K562 (cell line): ENCODE results near the gene FBXO4. TPM values are rescaled to one million over a fixed set of nuclear protein-coding genes. Genes with fewer than 3 reads are reported as not detected.

Experiments used
- ARHGAP35 ChIP-seq: fragments of 450-650 bp; IDR thresholded peaks from 2 replicates; pipeline ENCODE4 v1.6.1; 2018; ENCODE audit not compliant: partially characterized antibody
- ASH1L ChIP-seq: fragments of 450-650 bp; IDR thresholded peaks from 2 replicates; pipeline ENCODE4 v1.6.1; 2018; ENCODE audit warnings: borderline replicate concordance, mild to moderate bottlenecking, low read depth; ENCODE audit not compliant: partially characterized antibody
- BRD4 ChIP-seq: fragments of 200-600 bp; sonication (generic); IDR thresholded peaks from 2 replicates; pipeline ENCODE4 v1.6.1; 2017; ENCODE audit warnings: inconsistent platforms
- ELF1 ChIP-seq: fragments of 200-800 bp; sonication (Bioruptor generic); IDR thresholded peaks from 2 replicates; pipeline ENCODE4 v1.6.1; 2016; ENCODE audit warnings: missing genetic modification characterization, missing compliant biosample characterization
- ESRRB ChIP-seq: fragments of 250-450 bp; sonication (Bioruptor Pico); IDR thresholded peaks from 2 replicates; pipeline ENCODE4 v1.5.0; 2020; ENCODE audit warnings: mild to moderate bottlenecking, moderate library complexity, borderline replicate concordance
- ILK ChIP-seq: fragments of 450-650 bp; IDR thresholded peaks from 2 replicates; pipeline ENCODE4 v1.6.1; 2016; ENCODE audit warnings: missing genetic modification characterization, low read depth, mild to moderate bottlenecking, missing compliant biosample characterization, moderate library complexity, borderline replicate concordance
- MEF2A ChIP-seq: IDR thresholded peaks from 2 replicates; pipeline ENCODE4 v1.6.1; 2011; ENCODE audit warnings: low read depth, mild to moderate bottlenecking, low read length, moderate library complexity; ENCODE audit not compliant: control insufficient read depth
- MXI1 ChIP-seq: IDR thresholded peaks from 2 replicates; pipeline ENCODE4 v1.6.1; 2011; ENCODE audit warnings: low read depth, mild to moderate bottlenecking, improper control_type of control experiment, low read length
- MYBL2 ChIP-seq, 2 experiments: fragments of 450-650 bp in 1 of 2; sonication (generic) in 1 of 2; formaldehyde crosslinking in 1 of 2; IDR thresholded peaks; 2 replicates each; pipeline versions ENCODE4 v1.6.1 to v1.8.1; 2017 to 2022; ENCODE audit warnings: borderline replicate concordance in 1 of 2, inconsistent platforms in 1 of 2, low read depth in 1 of 2, mild to moderate bottlenecking in 1 of 2, missing genetic modification reagents in 1 of 2, moderate library complexity in 1 of 2
- NCOA6 ChIP-seq: fragments of 450-650 bp; IDR thresholded peaks from 2 replicates; pipeline ENCODE4 v1.6.1; 2017; ENCODE audit warnings: mild to moderate bottlenecking
- NFIC ChIP-seq: fragments of 450-650 bp; IDR thresholded peaks from 2 replicates; pipeline ENCODE4 v1.6.1; 2017; ENCODE audit warnings: mild to moderate bottlenecking, inconsistent platforms
- PHF21A ChIP-seq: fragments of 450-650 bp; IDR thresholded peaks from 2 replicates; pipeline ENCODE4 v1.6.1; 2017; ENCODE audit warnings: low read depth, borderline replicate concordance
- PURB ChIP-seq: sonication (generic); formaldehyde crosslinking; IDR thresholded peaks from 2 replicates; pipeline ENCODE4 v1.9.0; 2021; ENCODE audit warnings: low read depth, mild to moderate bottlenecking, missing genetic modification reagents
- SIRT6 ChIP-seq: IDR thresholded peaks from one replicate; pipeline ENCODE4 v1.6.1; 2012; ENCODE audit warnings: low read depth, mild to moderate bottlenecking, control low read depth, inconsistent platforms, low read length, moderate library complexity
- SUPT5H ChIP-seq: fragments of 450-650 bp; IDR thresholded peaks from 2 replicates; pipeline ENCODE4 v1.6.1; 2016
- TAF7 ChIP-seq: fragments of 450-650 bp; IDR thresholded peaks from 2 replicates; pipeline ENCODE4 v1.6.1; 2016; ENCODE audit warnings: missing genetic modification characterization, missing compliant biosample characterization
- TEAD1 ChIP-seq, 2 experiments: fragments of 450-650 bp in 1 of 2; sonication (generic) in 1 of 2; formaldehyde crosslinking; IDR thresholded peaks; 2 replicates each; pipeline versions ENCODE4 v1.4.0 to v1.8.0; 2020 to 2022; ENCODE audit warnings: mild to moderate bottlenecking in 2 of 2, missing genetic modification reagents in 1 of 2
- ZFP30 ChIP-seq: fragments of 250-450 bp; sonication (Bioruptor Pico); IDR thresholded peaks from 2 replicates; pipeline ENCODE4 v1.8.0; 2022; ENCODE audit warnings: moderate library complexity, mild to moderate bottlenecking, inconsistent platforms, borderline replicate concordance
- ZNF121 ChIP-seq: sonication (generic); formaldehyde crosslinking; conservative IDR thresholded peaks from 2 replicates; pipeline ENCODE4 v1.8.0; 2022; ENCODE audit warnings: missing genetic modification reagents
- ZNF124 ChIP-seq: sonication (generic); formaldehyde crosslinking; IDR thresholded peaks from 2 replicates; pipeline ENCODE4 v1.8.1; 2022; ENCODE audit warnings: missing genetic modification reagents
- polyA plus RNA-seq, 8 experiments: library from polyadenylated mRNA; depleted of rRNA in 4 of 8; stranded (reverse) in 5 of 8; unstranded in 3 of 8; fragments of >200 nt; fragmentation: Nextera tagmentation in 2 of 8; fragmentation: Illumina TruSeq in 1 of 8; extraction: Ambion mirVana in 2 of 8; extraction: Trizol in 1 of 8; gene quantifications; 2 replicates each; pipeline versions ENCODE4 v1.2.1 to v1.2.3, GENCODE V29; 2011 to 2014; ENCODE audit warnings: inconsistent platforms in 1 of 8, missing spikeins in 1 of 8
- total RNA-seq, 7 experiments: library from RNA; depleted of rRNA in 6 of 7; stranded (reverse); fragments of >200 nt in 6 of 7; fragmentation: Illumina TruSeq in 2 of 7; extraction: Trizol in 2 of 7; gene quantifications; 2 replicates each; pipeline versions ENCODE4 v1.2.1 to v1.2.3, GENCODE V29; 2011 to 2021; ENCODE audit warnings: low replicate concordance in 1 of 7
- TF ChIP-seq, protein P1 (sequence below), 2 experiments: fragments of 450-650 bp; conservative IDR thresholded peaks; 2 replicates each; pipeline ENCODE4 v1.6.1; 2017; ENCODE audit warnings: mild to moderate bottlenecking in 2 of 2, moderate library complexity in 2 of 2
- TF ChIP-seq, protein P2 (sequence below): fragments of 250-450 bp; sonication (Bioruptor Pico); IDR thresholded peaks from 2 replicates; pipeline ENCODE4 v1.9.0; 2021; ENCODE audit warnings: mild to moderate bottlenecking
- TF ChIP-seq, protein P3 (sequence below): fragments of 250-450 bp; sonication (Bioruptor Pico); IDR thresholded peaks from 2 replicates; pipeline ENCODE4 v1.8.0; 2021; ENCODE audit warnings: moderate library complexity, mild to moderate bottlenecking, inconsistent platforms
- TF ChIP-seq, protein P4 (sequence below): fragments of 250-450 bp; sonication (Bioruptor Pico); IDR thresholded peaks from 2 replicates; pipeline ENCODE4 v1.8.0; 2021; ENCODE audit warnings: borderline replicate concordance, mild to moderate bottlenecking, moderate library complexity; ENCODE audit not compliant: poor library complexity, severe bottlenecking

The FBXO4 gene
- total and polyA plus RNA-seq, 9 of the 15 experiments (the other 6 are each of a cell fraction or from before 2014, with no cell fraction given): 5.9 to 33.4 (median 19.6) TPM

DNA sequence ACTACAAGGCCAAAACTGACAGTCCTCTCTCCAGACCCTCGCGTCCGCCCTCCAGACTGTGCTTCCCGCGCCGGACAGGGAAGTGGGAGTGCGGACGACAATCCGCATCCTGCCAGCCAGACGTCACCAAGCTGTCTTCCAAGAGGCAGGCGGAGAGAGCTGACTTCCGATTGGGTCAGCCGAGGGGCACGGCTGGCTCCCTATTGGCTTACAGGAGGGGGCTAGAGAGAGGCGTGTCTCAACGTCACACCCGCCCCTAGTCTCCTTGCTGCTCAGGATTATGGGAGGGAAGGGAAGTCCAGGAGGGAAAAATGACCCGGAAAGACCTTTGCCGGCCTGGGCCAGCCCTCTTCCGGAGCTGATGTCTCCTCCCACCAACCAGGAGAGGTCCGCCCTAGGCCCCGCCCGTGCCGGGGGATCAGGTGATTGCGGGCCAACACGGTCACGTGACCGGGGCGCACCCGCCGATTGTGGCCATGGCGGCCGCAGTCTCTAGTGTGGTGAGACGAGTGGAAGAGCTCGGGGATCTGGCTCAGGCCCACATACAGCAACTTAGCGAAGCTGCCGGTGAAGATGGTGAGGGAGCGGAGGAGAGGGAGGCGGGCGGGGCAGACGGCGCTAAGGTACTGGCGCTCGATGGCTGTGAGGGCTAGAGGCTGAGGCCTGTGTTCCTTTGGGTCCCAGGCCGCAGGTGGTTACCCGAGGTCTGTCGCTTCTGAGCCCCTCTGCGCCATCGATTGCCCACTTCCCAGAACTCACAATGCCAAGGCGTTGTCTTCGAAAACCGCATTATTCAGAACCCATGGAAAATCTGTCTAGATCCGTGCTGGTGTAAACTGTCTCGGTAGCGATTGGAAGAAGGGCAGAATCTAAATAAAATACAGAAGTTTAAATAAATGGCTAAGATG lies 20.9 kb upstream of the FBXO4 start, which contains the start of gene RIMOC1 (continued):
- TF ChIP-seq MXI1 (no peak; the same call in none of the 2 replicates), MEF2A (no peak), ESRRB (no peak), ILK (tag) (no peak), ZNF121 (CRISPR knock-in tag) (no peak), BRD4 (peak; percentile 92), ARHGAP35 (no peak), ZNF124 (CRISPR knock-in tag) (no peak), MYBL2 (IDR thresholded peaks at IDR 0.05; ENCODE audit: low read depth) (no peak), MYBL2 (CRISPR knock-in tag; IDR thresholded peaks at IDR 0.05; ENCODE audit: borderline replicate concordance) (no peak), SIRT6 (no peak), PHF21A (0 out of 2 replicates have a peak, but pooled peaks have one; percentile 51), PURB (CRISPR knock-in tag) (no peak), TEAD1 (CRISPR knock-in tag; IDR thresholded peaks at IDR 0.05) (peak; percentile 83 to 89), ZFP30 (CRISPR knock-in tag) (no peak), TAF7 (peak; percentile 96), ASH1L (peak; percentile 84), NFIC (peak; percentile 68; the same call in 1 of the 2 replicates), NCOA6 (no peak), SUPT5H (peak; percentile 96), ELF1 (tag) (peak; percentile 95)
- TF ChIP-seq, protein P1, sequence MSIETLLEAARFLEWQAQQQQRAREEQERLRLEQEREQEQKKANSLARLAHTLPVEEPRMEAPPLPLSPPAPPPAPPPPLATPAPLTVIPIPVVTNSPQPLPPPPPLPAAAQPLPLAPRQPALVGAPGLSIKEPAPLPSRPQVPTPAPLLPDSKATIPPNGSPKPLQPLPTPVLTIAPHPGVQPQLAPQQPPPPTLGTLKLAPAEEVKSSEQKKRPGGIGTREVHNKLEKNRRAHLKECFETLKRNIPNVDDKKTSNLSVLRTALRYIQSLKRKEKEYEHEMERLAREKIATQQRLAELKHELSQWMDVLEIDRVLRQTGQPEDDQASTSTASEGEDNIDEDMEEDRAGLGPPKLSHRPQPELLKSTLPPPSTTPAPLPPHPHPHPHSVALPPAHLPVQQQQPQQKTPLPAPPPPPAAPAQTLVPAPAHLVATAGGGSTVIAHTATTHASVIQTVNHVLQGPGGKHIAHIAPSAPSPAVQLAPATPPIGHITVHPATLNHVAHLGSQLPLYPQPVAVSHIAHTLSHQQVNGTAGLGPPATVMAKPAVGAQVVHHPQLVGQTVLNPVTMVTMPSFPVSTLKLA (conservative IDR thresholded peaks at IDR 0.05): peak; percentile 98 to 99
- TF ChIP-seq, protein P2, sequence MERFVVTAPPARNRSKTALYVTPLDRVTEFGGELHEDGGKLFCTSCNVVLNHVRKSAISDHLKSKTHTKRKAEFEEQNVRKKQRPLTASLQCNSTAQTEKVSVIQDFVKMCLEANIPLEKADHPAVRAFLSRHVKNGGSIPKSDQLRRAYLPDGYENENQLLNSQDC: no peak
- TF ChIP-seq, protein P3, sequence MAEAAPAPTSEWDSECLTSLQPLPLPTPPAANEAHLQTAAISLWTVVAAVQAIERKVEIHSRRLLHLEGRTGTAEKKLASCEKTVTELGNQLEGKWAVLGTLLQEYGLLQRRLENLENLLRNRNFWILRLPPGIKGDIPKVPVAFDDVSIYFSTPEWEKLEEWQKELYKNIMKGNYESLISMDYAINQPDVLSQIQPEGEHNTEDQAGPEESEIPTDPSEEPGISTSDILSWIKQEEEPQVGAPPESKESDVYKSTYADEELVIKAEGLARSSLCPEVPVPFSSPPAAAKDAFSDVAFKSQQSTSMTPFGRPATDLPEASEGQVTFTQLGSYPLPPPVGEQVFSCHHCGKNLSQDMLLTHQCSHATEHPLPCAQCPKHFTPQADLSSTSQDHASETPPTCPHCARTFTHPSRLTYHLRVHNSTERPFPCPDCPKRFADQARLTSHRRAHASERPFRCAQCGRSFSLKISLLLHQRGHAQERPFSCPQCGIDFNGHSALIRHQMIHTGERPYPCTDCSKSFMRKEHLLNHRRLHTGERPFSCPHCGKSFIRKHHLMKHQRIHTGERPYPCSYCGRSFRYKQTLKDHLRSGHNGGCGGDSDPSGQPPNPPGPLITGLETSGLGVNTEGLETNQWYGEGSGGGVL (CRISPR knock-in tag): no peak
- TF ChIP-seq, protein P4, sequence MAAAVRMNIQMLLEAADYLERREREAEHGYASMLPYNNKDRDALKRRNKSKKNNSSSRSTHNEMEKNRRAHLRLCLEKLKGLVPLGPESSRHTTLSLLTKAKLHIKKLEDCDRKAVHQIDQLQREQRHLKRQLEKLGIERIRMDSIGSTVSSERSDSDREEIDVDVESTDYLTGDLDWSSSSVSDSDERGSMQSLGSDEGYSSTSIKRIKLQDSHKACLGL: peak; percentile 28
